Dedifferentiated amniotic fluid mesenchymal stem cell (primary cell): ENCODE data around the gene NAP1L4.
"Not testable (repeated sequence)": the region's sequence is repeated elsewhere in the genome, so short reads cannot be mapped to it uniquely, and the experiment has no call there.

Source experiments
- DNase-seq: peaks from one replicate; pipeline ENCODE4 v3.0.0-alpha.2; 2016; ENCODE audit errors: extremely low spot score

NAP1L4 gene

GRCh38 chr11:2905299-2905698 lies 86.8 kb downstream of the NAP1L4 start:
- DNase-seq, result not testable (repeated sequence)

- DNase-seq, result no peak
Observed at GRCh38 chr11:2904153-2905052, 87.7 kb downstream of the NAP1L4 start.

GRCh38 chr11:2903672-2904011 lies 88.5 kb downstream of the NAP1L4 start:
- DNase-seq, result no peak

- no peak for DNase-seq
Observed at GRCh38 chr11:2902784-2903671, 89.1 kb downstream of the NAP1L4 start.

- DNase-seq, result peak; percentile 82
Observed at GRCh38 chr11:2901854-2902783, 90.0 kb downstream of the NAP1L4 start.

- no peak for DNase-seq
Observed at GRCh38 chr11:2901196-2901796, 90.8 kb downstream of the NAP1L4 start.

GRCh38 chr11:2899080-2899783 lies 92.9 kb downstream of the NAP1L4 start:
- no peak for DNase-seq

- DNase-seq, result peak; percentile 62
Observed at GRCh38 chr11:2898366-2899079, 93.6 kb downstream of the NAP1L4 start.

- no peak for DNase-seq
Observed at GRCh38 chr11:2897048-2897447, 95.1 kb downstream of the NAP1L4 start.

GRCh38 chr11:2896047-2896446 lies 96.1 kb downstream of the NAP1L4 start:
- DNase-seq, result no peak
